ENCODE measurements around the gene KRTAP10-3.

DNA sequence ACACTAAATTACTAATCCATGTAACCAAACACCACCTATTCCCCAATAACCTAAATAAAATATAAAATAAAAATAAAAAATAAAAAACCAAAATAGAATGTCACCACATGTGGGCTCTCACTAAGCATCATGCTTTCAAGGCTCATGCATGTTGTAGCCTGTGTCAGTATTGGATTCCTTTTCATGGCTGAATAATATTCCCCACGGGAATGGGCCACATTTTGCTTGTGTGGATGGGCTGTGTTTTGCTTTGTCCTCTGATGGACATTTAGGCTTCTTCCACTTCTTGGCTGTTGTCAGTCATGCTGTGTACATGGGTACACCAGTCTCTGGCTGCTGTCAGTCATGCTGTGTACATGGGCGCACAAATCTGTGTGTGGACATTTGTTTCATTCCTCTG is 30.5 kb upstream of the KRTAP10-3 start:
- TF ChIP-seq CTCF (IDR thresholded peaks at IDR 0.05) (no peak), POLR2AphosphoS5 (IDR thresholded peaks at IDR 0.05; ENCODE audit: low read depth, low read length) (no peak)
